Measurements from ENCODE around the gene GALR1.
"Not testable (repeated sequence)": the region's sequence is repeated elsewhere in the genome, so short reads cannot be mapped to it uniquely, and the experiment has no call there.

GALR1 gene, protein sequence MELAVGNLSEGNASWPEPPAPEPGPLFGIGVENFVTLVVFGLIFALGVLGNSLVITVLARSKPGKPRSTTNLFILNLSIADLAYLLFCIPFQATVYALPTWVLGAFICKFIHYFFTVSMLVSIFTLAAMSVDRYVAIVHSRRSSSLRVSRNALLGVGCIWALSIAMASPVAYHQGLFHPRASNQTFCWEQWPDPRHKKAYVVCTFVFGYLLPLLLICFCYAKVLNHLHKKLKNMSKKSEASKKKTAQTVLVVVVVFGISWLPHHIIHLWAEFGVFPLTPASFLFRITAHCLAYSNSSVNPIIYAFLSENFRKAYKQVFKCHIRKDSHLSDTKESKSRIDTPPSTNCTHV

DNA sequence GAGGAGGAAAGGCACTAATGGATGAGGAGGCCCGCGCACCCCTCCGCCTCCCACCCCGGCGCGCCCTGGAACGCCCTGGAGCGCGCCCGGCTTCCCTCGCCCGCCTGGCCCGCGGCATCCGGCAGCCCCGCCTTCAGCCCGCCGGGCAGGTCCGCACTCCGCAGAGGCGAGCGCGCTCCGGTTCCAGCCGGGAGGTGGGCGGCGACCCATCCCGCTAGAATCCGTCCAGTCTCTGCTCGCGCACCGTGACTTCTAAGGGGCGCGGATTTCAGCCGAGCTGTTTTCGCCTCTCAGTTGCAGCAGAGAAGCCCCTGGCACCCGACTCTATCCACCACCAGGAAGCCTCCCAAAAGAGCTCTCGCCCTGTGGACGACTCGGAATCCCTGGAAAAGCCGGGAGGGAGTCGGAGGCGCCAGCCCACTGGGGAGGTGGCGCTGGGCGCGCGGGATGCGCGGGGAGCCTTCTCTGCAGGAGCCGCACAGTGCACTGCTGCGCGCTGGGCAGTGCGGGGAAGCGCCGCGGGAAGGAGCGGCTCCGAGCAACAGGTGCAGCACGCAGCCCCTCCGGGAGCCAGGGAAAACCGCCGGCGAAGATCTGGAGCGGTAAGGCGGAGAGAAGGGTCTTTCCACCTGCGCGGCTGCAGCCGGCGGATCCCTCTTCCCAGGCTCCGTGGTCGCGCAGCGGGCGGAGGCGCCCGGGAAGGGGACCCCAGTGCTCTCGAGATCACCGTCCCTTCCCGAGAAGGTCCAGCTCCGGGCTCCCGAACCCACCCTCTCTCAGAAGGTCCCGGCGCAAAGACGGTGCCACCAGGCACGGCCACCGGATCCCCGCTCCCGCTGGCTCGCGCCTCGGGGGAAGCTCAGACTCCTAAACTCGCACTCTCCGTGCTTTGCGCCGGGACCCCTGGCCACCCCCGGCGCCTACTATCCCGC is at the start of gene GALR1:
TSS of gene GALR1 (plus strand) at position 280 of the 932 bp plus-strand sequence. CDS start 701 bp downstream, outside the sequence.
- DNase-seq: no peak

DNA sequence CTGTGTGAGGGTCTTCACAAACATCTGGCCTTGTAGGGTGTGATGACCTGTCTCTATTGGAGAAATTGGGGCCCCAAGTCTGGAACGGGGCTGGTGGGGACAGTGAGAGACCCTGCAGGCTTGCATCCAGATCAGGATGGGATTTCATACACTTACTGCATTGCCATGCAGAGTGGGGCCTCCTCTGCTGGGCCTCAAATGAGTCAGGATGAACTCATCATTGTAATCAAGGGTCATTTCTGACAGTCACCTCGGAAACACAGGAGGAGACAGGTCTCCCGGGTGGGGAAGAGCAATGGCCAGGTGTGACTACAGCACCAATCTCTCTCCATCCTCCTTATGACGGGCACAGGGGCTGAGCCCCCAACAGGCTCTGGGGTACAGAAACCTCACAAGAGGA is 48.1 kb upstream of the GALR1 start:
- DNase-seq: no peak

- no peak for DNase-seq
Observed at GRCh38 chr18:77202329-77202728, 47.3 kb upstream of the GALR1 start.

- DNase-seq: no peak
Observed at GRCh38 chr18:77203071-77203470, 46.6 kb upstream of the GALR1 start.

GRCh38 chr18:77203851-77204250 is 45.8 kb upstream of the GALR1 start:
- DNase-seq: no peak

- DNase-seq: no peak
Observed at GRCh38 chr18:77205769-77206168, 43.9 kb upstream of the GALR1 start.

- no peak for DNase-seq
Observed at GRCh38 chr18:77206676-77207374, 42.8 kb upstream of the GALR1 start.

DNA sequence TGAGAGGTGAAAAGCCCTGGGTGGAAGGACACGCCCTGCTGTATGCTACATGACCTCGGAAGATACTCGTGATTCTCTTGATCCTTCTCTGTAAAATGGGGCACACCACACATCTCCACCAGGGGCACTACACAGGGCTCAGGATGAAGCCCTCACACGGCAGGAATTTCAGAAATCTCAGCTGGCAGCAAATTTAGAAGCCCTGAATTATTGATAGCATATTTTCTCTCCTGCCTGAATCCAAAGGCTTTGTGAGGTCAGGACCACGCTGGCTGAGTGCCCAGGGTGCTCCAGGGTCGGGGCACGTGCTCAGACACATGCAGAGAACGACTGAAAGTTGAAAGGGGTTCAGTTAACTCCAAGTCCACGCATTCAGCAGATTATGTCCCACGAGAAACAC is 42.1 kb upstream of the GALR1 start:
- DNase-seq: peak; percentile 53 to 61

DNA sequence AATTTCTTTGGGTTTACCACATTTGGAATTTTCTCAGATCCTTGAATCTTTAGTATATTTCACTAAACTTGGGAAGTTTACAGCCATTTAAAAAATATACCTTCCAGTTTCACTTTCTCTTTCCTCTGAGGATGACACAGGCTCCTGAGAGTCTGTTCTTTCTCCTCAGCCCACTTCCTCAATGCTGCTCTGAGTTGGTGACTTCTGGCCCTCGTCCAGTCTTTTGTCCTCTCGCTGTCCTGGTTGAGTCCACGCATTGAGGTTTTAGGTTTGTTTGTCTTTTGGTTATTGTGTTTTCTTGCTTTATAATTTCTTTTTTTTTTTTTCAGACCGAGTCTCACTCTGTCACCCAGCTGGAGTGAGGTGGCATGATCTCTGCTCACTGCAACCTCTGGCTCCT is 40.7 kb upstream of the GALR1 start:
- no peak for DNase-seq

GRCh38 chr18:77209587-77209986 is 40.1 kb upstream of the GALR1 start:
- no peak for DNase-seq

DNA sequence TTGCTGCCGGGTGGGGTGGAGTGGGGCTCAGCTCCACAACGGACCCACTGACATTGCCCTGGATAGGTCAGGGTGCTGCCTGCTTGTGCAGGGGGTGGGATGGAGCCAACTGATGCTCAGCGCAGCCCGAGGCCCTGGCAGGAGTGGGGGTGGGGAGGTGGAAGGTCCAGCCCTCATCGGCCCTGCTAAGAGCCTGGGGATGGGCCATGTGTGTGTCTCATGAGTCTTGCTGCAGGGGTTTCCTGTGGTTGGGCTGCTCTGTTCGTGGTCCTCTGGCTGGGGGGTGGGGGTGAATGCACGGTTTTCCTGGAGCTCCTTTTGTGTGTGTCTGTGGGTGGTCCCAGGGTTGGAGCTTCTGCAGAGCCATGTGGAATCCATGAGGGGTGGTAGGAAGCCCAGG is 39.4 kb upstream of the GALR1 start:
- no peak for DNase-seq

- DNase-seq: no peak
Observed at GRCh38 chr18:77218642-77219041, 31.0 kb upstream of the GALR1 start.

- DNase-seq: no peak
Observed at GRCh38 chr18:77220726-77221125, 28.9 kb upstream of the GALR1 start.

DNA sequence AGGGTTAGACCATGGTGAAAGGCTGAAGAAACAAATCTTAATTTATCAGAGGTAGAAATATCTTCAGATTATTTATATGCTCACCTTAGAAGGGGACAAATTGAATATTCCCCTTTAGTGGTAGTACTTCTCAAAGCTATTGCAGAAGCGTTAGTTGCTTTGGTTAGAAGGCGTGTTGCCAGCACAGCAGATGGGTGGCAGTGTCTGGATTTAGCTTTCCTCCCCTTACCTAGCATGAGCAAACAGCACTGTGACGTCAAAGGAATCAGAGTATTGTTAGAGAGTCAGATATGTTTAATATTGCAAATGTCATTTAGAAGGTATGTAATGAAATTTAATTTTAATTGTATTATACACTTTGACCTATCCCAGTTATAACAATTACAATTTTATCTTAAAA is 27.2 kb upstream of the GALR1 start:
- DNase-seq: no peak

GRCh38 chr18:77223221-77223639 is 26.4 kb upstream of the GALR1 start:
- DNase-seq: no peak

GRCh38 chr18:77223653-77224052 is 26.0 kb upstream of the GALR1 start:
- DNase-seq: no peak

DNA sequence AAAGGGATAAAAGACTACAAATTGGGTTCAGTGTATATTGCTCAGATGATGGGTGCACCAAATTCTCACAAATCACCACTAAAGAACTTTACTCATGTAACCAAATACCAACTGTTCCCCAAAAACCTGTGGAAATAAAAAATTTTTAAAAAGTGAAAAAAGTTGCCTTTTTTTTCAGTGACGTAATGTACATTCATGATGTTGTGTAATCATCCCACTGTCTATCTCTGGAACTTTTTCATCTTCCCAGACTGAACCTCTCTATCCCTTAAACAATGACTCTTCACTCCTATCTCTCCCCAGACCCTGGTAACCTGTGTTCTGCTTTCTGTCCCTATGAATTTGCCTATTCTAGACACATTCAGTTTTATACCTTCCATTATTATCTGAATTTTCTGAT is 19.0 kb upstream of the GALR1 start:
- DNase-seq: no peak

- DNase-seq: no peak
Observed at GRCh38 chr18:77234504-77235365, 14.9 kb upstream of the GALR1 start.

DNA sequence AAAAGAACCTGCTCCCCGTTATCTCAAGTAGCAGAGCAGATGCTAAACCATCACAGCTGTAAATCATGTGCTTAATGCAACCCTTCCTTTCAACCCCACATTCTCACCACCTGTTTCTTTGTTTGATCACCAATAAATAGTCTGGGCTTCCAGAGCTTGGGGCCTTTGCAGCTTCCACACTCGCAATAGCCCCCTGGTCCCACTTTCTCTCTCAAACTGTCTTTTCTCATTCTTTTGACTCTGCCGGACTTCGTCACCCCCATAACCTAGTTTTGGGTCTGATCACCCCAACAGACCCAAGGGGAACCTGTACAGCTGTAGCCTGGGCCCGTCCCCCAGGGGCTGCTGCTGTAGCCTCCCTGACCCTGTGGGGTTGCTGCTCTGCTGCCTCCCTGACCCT is 10.4 kb upstream of the GALR1 start:
- DNase-seq: not testable (repeated sequence)

DNA sequence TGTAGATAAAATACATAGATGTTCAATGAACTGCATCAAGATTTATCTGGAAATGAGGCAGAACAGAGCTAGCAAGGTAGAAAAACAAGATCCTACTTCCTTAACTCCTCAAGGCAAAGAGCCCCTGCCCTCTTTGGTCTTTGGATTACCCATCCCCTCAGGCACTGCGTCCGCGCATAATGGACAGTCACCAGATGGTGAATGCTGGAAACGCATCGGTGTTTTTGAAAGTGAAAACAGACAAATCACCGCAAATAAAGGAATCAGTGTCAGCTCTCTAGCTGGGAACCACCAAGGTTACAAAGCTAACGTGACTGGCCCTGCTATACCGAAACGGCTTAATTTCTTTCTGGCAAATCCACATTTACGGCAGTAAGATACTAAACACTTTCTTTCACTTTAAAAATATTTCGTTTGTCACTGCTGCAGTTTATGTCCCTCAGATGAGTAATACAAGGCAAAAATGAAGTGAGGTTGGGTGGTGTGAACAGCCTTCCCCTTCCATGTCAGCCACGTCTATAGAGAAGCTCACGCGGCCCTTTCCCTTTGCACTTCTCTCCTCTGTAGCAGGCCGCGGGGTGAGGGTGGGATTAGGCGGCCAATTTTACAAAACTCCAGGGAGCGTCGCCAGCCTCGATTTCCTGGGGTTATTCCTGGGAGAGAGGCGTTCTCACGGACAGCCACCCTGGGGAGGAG is 627 bp upstream of the GALR1 start:
- no peak for DNase-seq

GRCh38 chr18:77250501-77250925 is 865 bp downstream of the GALR1 start:
- no peak for DNase-seq
